Globus pallidus (tissue), 1 donor: ENCODE results near the gene FBXO44.
"Not testable (repeated sequence)": the region's sequence is repeated elsewhere in the genome, so short reads cannot be mapped to it uniquely, and the experiment has no call there.

ENCODE experiments used
- DNase-seq: peaks from one replicate; pipeline ENCODE4 v3.0.0-alpha.2; 2015; ENCODE audit warnings: low spot score

Gene FBXO44, protein sequence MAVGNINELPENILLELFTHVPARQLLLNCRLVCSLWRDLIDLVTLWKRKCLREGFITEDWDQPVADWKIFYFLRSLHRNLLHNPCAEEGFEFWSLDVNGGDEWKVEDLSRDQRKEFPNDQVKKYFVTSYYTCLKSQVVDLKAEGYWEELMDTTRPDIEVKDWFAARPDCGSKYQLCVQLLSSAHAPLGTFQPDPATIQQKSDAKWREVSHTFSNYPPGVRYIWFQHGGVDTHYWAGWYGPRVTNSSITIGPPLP

DNA sequence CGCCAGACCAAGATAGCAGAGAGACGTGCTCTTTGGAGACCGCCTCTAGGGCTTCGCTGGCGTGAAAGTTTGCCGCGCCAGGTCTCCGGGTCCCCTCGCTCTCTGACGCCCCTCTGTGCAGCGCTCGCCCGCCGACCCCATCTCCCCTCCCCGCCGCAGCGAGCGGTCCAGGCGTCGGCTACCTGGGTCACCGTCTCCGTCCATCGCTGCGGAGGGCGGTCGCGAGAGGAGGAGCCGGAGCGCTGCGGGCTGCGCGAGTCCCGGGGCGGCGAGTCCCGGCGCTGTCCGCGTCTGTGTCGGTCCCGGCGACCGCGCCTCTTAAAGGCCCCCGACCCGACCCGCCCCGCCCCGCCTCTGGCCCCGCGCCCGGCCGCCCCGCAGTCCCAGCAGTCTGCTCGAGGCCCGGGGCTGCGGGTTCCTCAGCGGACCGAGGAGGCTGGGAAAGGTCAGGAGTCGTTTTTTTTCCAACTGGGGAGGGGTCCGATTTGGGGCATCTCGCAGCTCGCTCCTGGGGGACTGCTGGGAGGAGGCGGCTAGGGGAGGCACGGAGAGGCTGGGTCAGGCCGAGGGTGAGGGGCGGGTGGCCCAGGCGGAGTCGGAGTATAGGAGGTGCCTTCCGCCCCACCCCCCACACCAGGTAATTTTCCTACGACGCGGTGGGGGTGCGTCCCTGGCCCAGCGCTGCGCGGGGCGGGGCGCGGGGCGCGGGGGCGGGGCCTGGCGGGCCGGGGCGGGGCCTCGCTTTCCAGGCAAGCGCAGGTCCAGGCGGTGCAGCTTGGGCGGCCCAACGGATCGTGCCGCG lies at the start of gene FBXO44, which contains the start of gene FBXO2:
FBXO44 (plus strand) TSS at position 741 of the 802 bp plus-strand sequence. CDS start 959 bp downstream, outside the sequence.
FBXO2 (minus strand) TSS at position 293 of the 802 bp plus-strand sequence; CDS start at position 204, 89 bp downstream.
- peak; percentile 37 for DNase-seq

GRCh38 chr1:11606775-11607174 lies 47.9 kb upstream of the FBXO44 start:
- no peak for DNase-seq

DNA sequence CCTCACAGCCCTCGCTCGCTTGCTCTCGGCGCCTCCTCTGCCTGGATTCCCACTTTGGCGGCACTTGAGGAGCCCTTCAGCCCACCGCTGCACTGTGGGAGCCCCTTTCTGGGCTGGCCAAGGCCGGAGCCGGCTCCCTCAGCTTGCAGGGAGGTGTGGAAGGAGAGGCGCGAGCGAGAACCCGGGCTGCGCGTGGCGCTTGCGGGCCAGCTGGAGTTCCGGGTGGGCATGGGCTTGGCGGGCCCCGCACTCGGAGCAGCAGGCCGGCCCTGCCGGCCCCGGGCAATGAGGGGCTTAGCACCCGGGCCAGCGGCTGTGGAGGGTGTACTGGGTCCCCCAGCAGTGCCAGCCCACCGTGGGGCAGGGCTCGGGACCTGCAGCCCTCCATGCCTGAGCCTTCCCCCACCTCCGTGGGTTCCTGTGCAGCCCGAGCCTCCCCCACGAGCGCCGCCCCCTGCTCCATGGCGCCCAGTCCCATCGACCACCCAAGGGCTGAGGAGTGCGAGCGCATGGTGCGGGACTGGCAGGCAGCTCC lies 46.0 kb upstream of the FBXO44 start:
- DNase-seq, result not testable (repeated sequence)

DNA sequence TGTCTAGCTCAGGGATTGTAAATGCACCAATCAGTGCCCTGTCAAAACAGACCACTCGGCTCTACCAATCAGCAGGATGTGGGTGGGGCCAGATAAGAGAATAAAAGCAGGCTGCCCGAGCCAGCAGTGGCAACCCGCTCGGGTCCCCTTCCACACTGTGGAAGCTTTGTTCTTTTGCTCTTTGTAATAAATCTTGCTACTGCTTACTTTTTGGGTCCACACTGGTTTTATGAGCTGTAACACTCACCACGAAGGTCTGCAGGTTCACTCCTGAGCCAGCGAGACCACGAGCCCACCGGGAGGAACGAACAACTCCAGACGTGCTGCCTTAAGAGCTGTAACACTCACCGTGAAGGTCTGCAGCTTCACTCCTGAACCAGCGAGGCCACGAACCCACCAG lies 45.3 kb upstream of the FBXO44 start:
- DNase-seq, result not testable (repeated sequence)

GRCh38 chr1:11610629-11611180 lies 44.0 kb upstream of the FBXO44 start:
- no peak for DNase-seq

DNA sequence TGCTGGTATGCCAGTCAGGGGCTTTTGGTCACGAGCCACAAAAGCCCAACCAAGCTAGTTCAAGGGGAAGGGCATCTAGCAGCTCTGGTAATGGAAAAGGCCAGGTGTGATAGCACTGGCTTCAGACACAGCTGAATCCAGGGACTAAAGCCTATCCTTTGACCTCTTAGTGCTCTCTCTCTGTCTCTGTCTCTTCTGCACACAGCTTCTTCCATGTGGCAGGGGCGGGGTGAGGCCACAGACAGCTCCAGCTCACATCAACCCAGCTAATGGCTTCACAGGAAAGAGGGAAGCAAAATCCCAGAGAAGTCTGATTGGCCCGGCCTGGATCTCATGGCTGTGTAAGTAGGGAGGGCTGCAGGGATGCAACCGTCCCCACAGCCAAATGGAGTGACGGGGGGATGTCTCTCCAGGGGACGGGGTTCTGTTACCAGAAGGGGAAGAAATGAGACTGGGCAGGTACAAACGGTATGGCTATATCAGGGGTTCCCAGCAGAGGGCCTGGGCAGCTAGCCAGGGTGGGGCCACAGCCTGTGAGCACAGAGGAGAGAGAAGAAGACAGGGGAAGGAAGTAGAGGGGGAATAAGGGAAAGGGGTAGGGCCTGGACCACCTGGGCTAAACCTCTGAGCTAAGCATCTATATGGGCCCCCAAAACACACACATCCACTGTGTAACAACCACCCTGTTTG lies 42.9 kb upstream of the FBXO44 start:
- DNase-seq, result no peak

DNA sequence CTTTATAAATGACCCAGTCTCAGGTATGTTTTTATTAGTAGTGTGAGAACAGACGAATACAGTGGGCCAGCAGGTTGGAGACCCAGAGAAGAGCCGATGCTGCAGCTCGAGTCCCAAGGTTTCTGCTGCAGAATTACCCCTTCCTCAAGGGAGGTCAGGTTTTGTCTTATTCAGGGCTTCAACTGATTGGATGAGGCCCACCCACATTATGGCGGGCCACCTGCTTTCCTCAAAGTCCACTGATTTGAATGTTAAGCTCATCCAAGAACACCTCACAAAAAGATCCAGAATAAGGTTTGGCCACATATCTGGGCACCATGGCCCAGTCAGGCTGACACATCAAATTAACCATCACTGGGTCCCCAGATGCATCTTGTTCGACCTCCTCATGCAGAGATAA lies 41.3 kb upstream of the FBXO44 start:
- no peak for DNase-seq

GRCh38 chr1:11615090-11615489 lies 39.6 kb upstream of the FBXO44 start:
- no peak for DNase-seq

GRCh38 chr1:11616766-11617165 lies 37.9 kb upstream of the FBXO44 start:
- DNase-seq, result no peak

DNA sequence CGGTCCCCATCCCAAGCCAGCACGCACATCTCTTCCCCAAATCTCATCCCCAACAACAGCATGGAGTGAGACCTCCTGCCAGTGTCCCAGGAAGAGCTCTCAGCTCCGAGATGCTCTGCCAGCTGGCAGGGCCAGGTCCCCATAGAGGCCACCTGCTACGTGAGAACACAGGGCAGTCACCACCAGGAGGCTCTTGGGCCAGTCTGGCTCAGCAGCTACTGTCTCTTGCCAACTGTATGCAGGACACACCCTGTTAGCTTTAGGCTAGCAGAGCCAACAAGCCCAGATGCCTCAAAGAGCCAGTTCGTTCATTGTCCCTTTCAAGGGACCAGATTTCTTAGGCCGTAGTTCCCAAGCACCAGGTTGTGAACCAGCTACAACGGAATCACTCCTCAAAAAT lies 37.4 kb upstream of the FBXO44 start:
- no peak for DNase-seq

- no peak for DNase-seq
Observed at GRCh38 chr1:11617741-11618140, 36.9 kb upstream of the FBXO44 start.

GRCh38 chr1:11620405-11620804 lies 34.3 kb upstream of the FBXO44 start:
- no peak for DNase-seq

DNA sequence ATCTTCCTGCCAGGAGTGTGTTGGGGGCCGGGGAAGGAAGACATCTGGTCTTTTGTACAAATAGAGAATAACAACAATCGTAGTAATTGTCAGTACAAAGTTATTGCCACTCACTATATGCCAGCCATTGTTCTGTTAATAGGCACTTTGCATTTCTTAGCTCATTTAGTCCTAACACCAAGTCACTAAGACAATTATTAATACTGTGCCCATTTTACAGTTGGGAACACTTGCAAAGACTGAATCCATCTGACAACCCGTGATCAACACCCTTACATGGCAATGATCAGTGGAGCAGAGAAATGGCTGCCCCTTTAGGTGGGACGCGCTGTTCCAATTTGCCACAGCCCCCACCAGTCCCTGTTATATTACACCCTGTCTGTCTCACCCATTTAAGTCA lies 33.8 kb upstream of the FBXO44 start:
- DNase-seq, result no peak

DNA sequence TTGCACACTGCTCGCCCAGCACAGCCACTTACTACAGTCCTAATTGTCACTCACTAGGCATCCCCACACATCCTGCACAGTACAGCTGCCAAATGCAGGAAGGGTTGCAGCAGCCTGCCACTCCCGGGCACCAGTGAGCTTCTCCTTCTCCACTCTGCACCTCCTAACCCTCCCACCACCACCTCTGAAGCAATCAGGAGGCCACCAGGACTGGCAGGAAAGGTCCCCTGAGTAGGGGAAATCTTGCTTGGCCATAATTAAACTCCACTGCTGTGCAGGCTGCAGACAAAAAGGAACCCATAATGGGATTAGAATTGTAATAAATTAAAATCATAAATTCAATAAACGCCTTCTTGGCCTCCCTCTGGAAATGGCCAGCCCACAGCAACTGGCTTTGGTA lies 32.3 kb upstream of the FBXO44 start:
- DNase-seq, result no peak

DNA sequence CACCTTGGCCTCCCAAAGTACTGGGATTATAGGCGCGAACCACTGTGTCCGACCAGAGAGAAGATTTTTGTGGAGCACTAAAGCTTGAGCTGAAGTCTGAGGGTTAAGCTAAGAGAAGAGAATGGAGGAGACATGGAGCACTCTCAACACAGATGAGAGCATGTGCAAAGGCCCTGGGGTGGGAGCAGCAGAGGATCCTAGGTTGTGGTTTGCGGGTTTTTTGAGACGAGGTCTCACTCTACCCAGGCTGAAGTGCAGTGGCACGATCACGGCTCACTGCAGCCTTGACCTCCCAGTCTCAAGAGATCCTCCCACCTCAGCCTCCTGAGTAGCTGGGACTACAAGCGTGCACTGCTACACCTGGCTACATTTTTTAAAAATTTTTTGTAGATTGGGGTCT lies 31.0 kb upstream of the FBXO44 start:
- no peak for DNase-seq

GRCh38 chr1:11626551-11626950 lies 28.1 kb upstream of the FBXO44 start:
- DNase-seq, result no peak

- DNase-seq, result no peak
Observed at GRCh38 chr1:11628767-11629166, 25.9 kb upstream of the FBXO44 start.

GRCh38 chr1:11629184-11630016 lies 25.3 kb upstream of the FBXO44 start:
- no peak for DNase-seq

DNA sequence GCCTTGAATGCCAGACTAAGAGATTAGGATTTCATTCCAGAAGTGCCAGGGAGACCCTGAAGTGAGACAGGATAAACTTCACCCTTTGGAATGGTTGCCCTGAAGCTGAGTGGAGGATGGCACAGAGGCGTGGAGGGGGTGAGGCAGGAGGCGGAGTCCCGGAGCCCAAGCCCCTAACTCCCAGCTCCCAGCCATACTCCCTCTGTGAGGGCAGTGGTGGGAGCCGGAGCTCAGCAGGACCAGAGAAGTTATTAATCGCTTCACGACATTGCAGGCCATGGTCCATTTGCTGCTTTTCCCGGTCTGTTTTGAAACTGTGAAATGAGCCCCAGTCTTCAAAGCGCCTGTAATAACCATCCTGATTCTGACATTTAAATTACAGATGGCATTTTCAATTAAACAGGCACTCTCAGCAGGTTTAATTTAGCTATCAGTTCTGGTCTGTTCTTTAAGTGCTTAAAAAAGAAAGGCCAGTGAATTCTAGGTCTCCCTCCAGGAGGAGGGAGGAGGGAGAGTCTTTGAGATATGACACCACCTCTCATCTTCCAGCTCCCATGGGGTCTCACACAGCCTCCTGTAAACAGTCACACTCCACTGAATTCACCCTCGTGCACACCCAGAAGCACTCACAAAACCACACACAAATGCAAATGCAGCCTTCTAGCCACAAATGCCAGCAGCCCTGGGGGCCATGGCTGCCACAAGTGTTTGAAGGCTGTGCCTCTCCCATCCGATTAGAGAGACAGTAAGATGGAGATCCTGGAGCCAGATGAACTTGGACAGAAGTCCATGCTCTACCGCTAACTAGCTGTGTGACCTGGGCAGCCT lies 20.1 kb upstream of the FBXO44 start:
- DNase-seq, result no peak

- DNase-seq, result no peak
Observed at GRCh38 chr1:11638121-11638520, 16.6 kb upstream of the FBXO44 start.
